Measurements from ENCODE around the gene SULT4A1. TPM values are rescaled to one million over a fixed set of nuclear protein-coding genes. Genes with fewer than 3 reads are reported as not detected.

Gene SULT4A1
- total RNA-seq, 4 donors from 2014 or later = 0.27 to 0.53 (median 0.47) TPM; not detected in 1

DNA sequence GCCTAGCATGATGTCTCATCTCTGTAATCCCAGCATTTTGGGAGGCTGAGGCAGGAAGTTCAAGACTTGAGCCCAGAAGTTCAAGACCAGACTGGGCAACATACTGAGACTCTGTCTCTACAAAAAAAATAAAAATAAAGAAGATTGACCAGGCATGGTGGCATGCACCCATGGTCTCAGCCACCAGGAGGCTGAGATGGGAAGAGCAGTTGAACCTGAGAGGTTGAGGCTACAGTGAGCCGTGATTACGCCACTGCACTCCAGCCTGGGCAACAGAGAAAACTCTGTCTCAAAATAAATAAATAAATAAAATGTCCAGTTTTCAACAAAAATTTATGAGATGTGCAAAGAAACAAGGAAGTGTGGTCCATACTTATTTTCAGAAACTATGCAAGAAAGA lies 78.5 kb downstream of the SULT4A1 start:
- TF ChIP-seq CTCF (IDR thresholded peaks at IDR 0.05) (no peak), POLR2A (IDR thresholded peaks at IDR 0.05) (no peak)
- H3K36me3 ChIP-seq = no peaks in the 10 kb centered on the region
- DNase-seq = no peak

GRCh38 chr22:43782448-43782847 lies 79.9 kb downstream of the SULT4A1 start:
- H3K4me1 ChIP-seq = no peaks in the 10 kb centered on the region
- no peak for DNase-seq

More for the DNA sequence above, 78.5 kb downstream of the SULT4A1 start:
- Histone ChIP-seq H3K4me3 (no peak overlapping the region), H3K4me1 (no peaks in the 10 kb centered on the region), H3K9me3 (no peaks in the 10 kb centered on the region), H3K27me3 (no peaks in the 10 kb centered on the region), H3K27ac (no peak overlapping the region)

DNA sequence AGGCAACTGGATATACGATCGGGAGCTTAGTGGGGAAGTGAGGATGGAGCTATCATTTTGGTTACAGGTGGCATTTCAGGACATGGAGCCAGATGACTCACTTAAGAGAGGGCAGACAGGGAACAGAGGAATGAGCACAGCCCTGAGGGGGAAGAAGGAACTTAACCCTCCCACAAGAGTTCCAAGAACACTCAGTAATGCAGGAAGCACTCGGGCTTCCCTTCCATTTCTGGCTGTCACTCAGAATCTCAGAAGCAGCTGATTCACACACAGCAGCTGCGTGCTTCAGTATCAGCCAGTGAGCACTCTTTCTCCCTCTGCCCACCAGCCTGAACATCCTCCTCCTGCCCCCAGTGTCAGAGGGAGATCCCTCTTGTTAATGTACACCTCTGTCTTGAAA lies 85.0 kb downstream of the SULT4A1 start:
- no peak for DNase-seq
- Histone ChIP-seq H3K4me3 (no peak overlapping the region), H3K36me3 (no peaks in the 10 kb centered on the region), H3K4me1 (no peaks in the 10 kb centered on the region), H3K27ac (no peak overlapping the region), H3K9me3 (no peaks in the 10 kb centered on the region), H3K27me3 (no peaks in the 10 kb centered on the region)
- no peak for TF ChIP-seq POLR2A (IDR thresholded peaks at IDR 0.05)
- no peak for TF ChIP-seq CTCF (IDR thresholded peaks at IDR 0.05)

More at GRCh38 chr22:43782448-43782847, 79.9 kb downstream of the SULT4A1 start:
- Histone ChIP-seq H3K27ac (no peak overlapping the region), H3K36me3 (no peaks in the 10 kb centered on the region), H3K9me3 (no peaks in the 10 kb centered on the region), H3K4me3 (no peak overlapping the region), H3K27me3 (no peaks in the 10 kb centered on the region)
- TF ChIP-seq CTCF (IDR thresholded peaks at IDR 0.05) (no peak), POLR2A (IDR thresholded peaks at IDR 0.05) (no peak)

GRCh38 chr22:43776081-43776670 lies 86.1 kb downstream of the SULT4A1 start:
- Histone ChIP-seq H3K36me3 (no peaks in the 10 kb centered on the region), H3K4me3 (no peak overlapping the region), H3K27ac (no peak overlapping the region), H3K4me1 (no peaks in the 10 kb centered on the region), H3K9me3 (no peaks in the 10 kb centered on the region), H3K27me3 (no peaks in the 10 kb centered on the region)
- TF ChIP-seq POLR2A (IDR thresholded peaks at IDR 0.05) (no peak), CTCF (IDR thresholded peaks at IDR 0.05) (no peak)
- no peak for DNase-seq

Small RNA genes lying within 50 kb of the gene (small RNA-seq; reads per million reads assigned to genes)
- 0 reads per million in 2 donors for gene HMGN2P9

Other genes with a start within 250 kb of the SULT4A1 start
- gene EFCAB6, start 50.2 kb downstream of the SULT4A1 start, total RNA-seq = 1 to 10 TPM in 1 of 4 donors, under 1 TPM in 2, not detected in 1; 0.35 to 4.4 (median 0.94) TPM
- not detected for gene PNPLA5, start 29.5 kb upstream of the SULT4A1 start, total RNA-seq
- gene PNPLA3, start 61.3 kb upstream of the SULT4A1 start, total RNA-seq = 1 to 10 TPM in 2 of 4 donors, under 1 TPM in 2; 0.80 to 6.6 (median 2.5) TPM
- gene SAMM50, start 92.9 kb upstream of the SULT4A1 start, total RNA-seq = 10 to 100 TPM; 26.4 to 39.8 (median 34.1) TPM
- gene PARVB, start 161.8 kb upstream of the SULT4A1 start, total RNA-seq = 10 to 100 TPM in 1 of 4 donors, 1 to 10 TPM in 3; 1.8 to 71.8 (median 7.7) TPM

All from Peyer's patch (tissue), 4 donors.